BLaER1 treated with 17β-estradiol and CSF1 and Interleukin-3, amounts not matched to agents 10 nM and 100 nM (cell line): ENCODE data around the gene PSD2.

ENCODE experiments used
- H3K27ac ChIP-seq, 11 experiments: shearing (Covaris generic); formaldehyde crosslinking; 2 replicates each; pipeline ENCODE4 v1.8.1; 2022
- H3K27me3 ChIP-seq, 11 experiments: shearing (Covaris generic); formaldehyde crosslinking; 2 replicates each; pipeline ENCODE4 v1.8.1; 2022
- H3K36me3 ChIP-seq, 11 experiments: shearing (Covaris generic); formaldehyde crosslinking; 2 replicates each; pipeline ENCODE4 v1.8.1; 2022
- H3K4me1 ChIP-seq, 10 experiments: shearing (Covaris generic); formaldehyde crosslinking; 2 replicates each; pipeline ENCODE4 v1.8.1; 2022
- H3K4me2 ChIP-seq, 11 experiments: shearing (Covaris generic); formaldehyde crosslinking; 2 replicates each; pipeline ENCODE4 v1.8.1; 2022
- H3K4me3 ChIP-seq, 10 experiments: shearing (Covaris generic); formaldehyde crosslinking; 2 replicates each; pipeline ENCODE4 v1.8.1; 2022
- H3K9ac ChIP-seq, 11 experiments: shearing (Covaris generic); formaldehyde crosslinking; 2 replicates each; pipeline ENCODE4 v1.8.1; 2022
- H3K9me3 ChIP-seq, 11 experiments: shearing (Covaris generic); formaldehyde crosslinking; replicated peaks in 1 of 11; 2 replicates each; pipeline ENCODE4 v1.8.1; 2022
- H4K20me1 ChIP-seq, 11 experiments: shearing (Covaris generic); formaldehyde crosslinking; 2 replicates each; pipeline ENCODE4 v1.8.1; 2022
- Cebpa-rat ChIP-seq, 11 experiments: shearing (Covaris generic); IDR thresholded peaks; 2 replicates each; pipeline ENCODE4 v1.8.1; 2022

The PSD2 gene

GRCh38 chr5:139839232-139839815 lies 43.7 kb downstream of the PSD2 start:
- Histone ChIP-seq H3K9ac (no peak overlapping the region), H3K4me2 (no peak overlapping the region), H3K36me3 (no peaks in the 10 kb centered on the region), H3K9me3 (no peaks in the 10 kb centered on the region), H3K4me1 (peaks cover 0 to 5% (median 2%) of the 10 kb centered on the region in 10 experiments; a peak in 4 of 20 replicates), H3K27me3 (no peaks in the 10 kb centered on the region; a peak in 1 of 22 replicates), H3K4me3 (no peak overlapping the region), H3K27ac (no peak overlapping the region), H4K20me1 (peaks cover 0 to 6% (median 0%) of the 10 kb centered on the region in 11 experiments; a peak in 2 of 22 replicates)
- TF ChIP-seq Cebpa-rat (IDR thresholded peaks at IDR 0.05), result no peak

- Histone ChIP-seq H3K4me2 (no peak overlapping the region), H3K27ac (no peak overlapping the region), H3K4me3 (no peak overlapping the region), H3K4me1 (peaks cover 0 to 5% (median 2%) of the 10 kb centered on the region in 10 experiments; a peak in 4 of 20 replicates), H4K20me1 (peaks cover 0 to 6% (median 0%) of the 10 kb centered on the region in 11 experiments; a peak in 2 of 22 replicates), H3K9ac (no peak overlapping the region), H3K9me3 (no peaks in the 10 kb centered on the region), H3K36me3 (no peaks in the 10 kb centered on the region), H3K27me3 (peaks cover 0 to 5% (median 0%) of the 10 kb centered on the region in 11 experiments; a peak in 1 of 22 replicates)
- TF ChIP-seq Cebpa-rat (IDR thresholded peaks at IDR 0.05), result no peak
These were observed 44.3 kb downstream of the PSD2 start for GRCh38 chr5:139839918-139840317.

- no peak overlapping the region for H3K9ac ChIP-seq
- no peaks in the 10 kb centered on the region for H3K9me3 ChIP-seq
- H3K4me3 ChIP-seq, result no peak overlapping the region
- peaks cover 5 to 17% (median 11%) of the 10 kb centered on the region in 11 experiments for H3K27me3 ChIP-seq
- peaks cover 0 to 5% (median 2%) of the 10 kb centered on the region in 10 experiments; a peak in 4 of 20 replicates for H3K4me1 ChIP-seq
- no peak overlapping the region for H3K4me2 ChIP-seq
- H3K36me3 ChIP-seq, result no peaks in the 10 kb centered on the region
- TF ChIP-seq Cebpa-rat (IDR thresholded peaks at IDR 0.05), result no peak
- no peak overlapping the region for H3K27ac ChIP-seq
- H4K20me1 ChIP-seq, result peaks cover 0 to 10% (median 0%) of the 10 kb centered on the region in 11 experiments; a peak in 3 of 22 replicates
These were observed 45.9 kb downstream of the PSD2 start for GRCh38 chr5:139841549-139841948.

GRCh38 chr5:139842321-139842720 lies 46.7 kb downstream of the PSD2 start:
- Histone ChIP-seq H3K4me2 (no peak overlapping the region), H4K20me1 (peaks cover 0 to 16% (median 0%) of the 10 kb centered on the region in 11 experiments; a peak in 3 of 22 replicates), H3K27me3 (peaks cover 12 to 24% (median 19%) of the 10 kb centered on the region in 11 experiments), H3K4me1 (peaks cover 0 to 10% (median 5%) of the 10 kb centered on the region in 10 experiments; a peak in 11 of 20 replicates), H3K9me3 (no peaks in the 10 kb centered on the region), H3K4me3 (no peak overlapping the region), H3K36me3 (no peaks in the 10 kb centered on the region), H3K9ac (no peak overlapping the region), H3K27ac (no peak overlapping the region)
- TF ChIP-seq Cebpa-rat (IDR thresholded peaks at IDR 0.05), result no peak

GRCh38 chr5:139843991-139844390 lies 48.4 kb downstream of the PSD2 start:
- Histone ChIP-seq H3K9me3 (no peaks in the 10 kb centered on the region), H3K4me3 (no peak overlapping the region), H3K27ac (no peak overlapping the region), H3K9ac (no peak overlapping the region), H3K4me2 (0 out of 22 replicates have a peak overlapping the region, but pooled peaks of 1 of the 11 experiments have one; percentile 10), H3K36me3 (no peaks in the 10 kb centered on the region), H4K20me1 (peaks cover 0 to 11% (median 0%) of the 10 kb centered on the region in 11 experiments; a peak in 3 of 22 replicates), H3K27me3 (peaks cover 15 to 35% (median 28%) of the 10 kb centered on the region in 11 experiments), H3K4me1 (peaks cover 0 to 15% (median 8%) of the 10 kb centered on the region in 10 experiments; a peak in 12 of 20 replicates)
- no peak for TF ChIP-seq Cebpa-rat (IDR thresholded peaks at IDR 0.05)

- Histone ChIP-seq H3K4me1 (peaks cover 0 to 17% (median 10%) of the 10 kb centered on the region in 10 experiments; a peak in 12 of 20 replicates), H3K27ac (no peak overlapping the region), H3K9ac (no peak overlapping the region), H3K36me3 (no peaks in the 10 kb centered on the region), H4K20me1 (peaks cover 0 to 10% (median 0%) of the 10 kb centered on the region in 11 experiments; a peak in 3 of 22 replicates), H3K4me2 (0 out of 22 replicates have a peak overlapping the region, but pooled peaks of 2 of the 11 experiments have one; percentile 3 to 16), H3K9me3 (no peaks in the 10 kb centered on the region), H3K4me3 (no peak overlapping the region), H3K27me3 (peaks cover 15 to 36% (median 30%) of the 10 kb centered on the region in 11 experiments)
- TF ChIP-seq Cebpa-rat (IDR thresholded peaks at IDR 0.05), result no peak
These were observed 49.0 kb downstream of the PSD2 start for GRCh38 chr5:139844472-139845145.

- peaks cover 0 to 10% (median 0%) of the 10 kb centered on the region in 11 experiments; a peak in 3 of 22 replicates for H4K20me1 ChIP-seq
- no peak overlapping the region for H3K4me3 ChIP-seq
- H3K27me3 ChIP-seq, result peaks cover 15 to 36% (median 30%) of the 10 kb centered on the region in 11 experiments
- H3K9me3 ChIP-seq, result no peaks in the 10 kb centered on the region
- no peak overlapping the region for H3K4me2 ChIP-seq
- no peak overlapping the region for H3K27ac ChIP-seq
- no peak for TF ChIP-seq Cebpa-rat (IDR thresholded peaks at IDR 0.05)
- H3K4me1 ChIP-seq, result peaks cover 0 to 17% (median 10%) of the 10 kb centered on the region in 10 experiments; a peak in 12 of 20 replicates
- no peaks in the 10 kb centered on the region for H3K36me3 ChIP-seq
- no peak overlapping the region for H3K9ac ChIP-seq
These were observed 50.5 kb downstream of the PSD2 start for GRCh38 chr5:139845846-139846681.

- Histone ChIP-seq H3K27ac (no peak overlapping the region), H4K20me1 (peaks cover 0 to 10% (median 0%) of the 10 kb centered on the region in 11 experiments; a peak in 3 of 22 replicates), H3K9ac (peak overlapping the region in 2 of 11 experiments; percentile 35 to 44; a peak in 1 of 22 replicates), H3K4me2 (peak overlapping the region in 10 of 11 experiments; percentile 18 to 98 (median 89); a peak in 16 of 22 replicates), H3K27me3 (peaks cover 15 to 36% (median 30%) of the 10 kb centered on the region in 11 experiments), H3K36me3 (no peaks in the 10 kb centered on the region), H3K4me3 (no peak overlapping the region), H3K4me1 (peaks cover 0 to 17% (median 10%) of the 10 kb centered on the region in 10 experiments; a peak in 12 of 20 replicates), H3K9me3 (no peaks in the 10 kb centered on the region)
- TF ChIP-seq Cebpa-rat (IDR thresholded peaks at IDR 0.05), result no peak
These were observed 51.5 kb downstream of the PSD2 start for GRCh38 chr5:139847091-139847490.
